Ectodermal cell (in vitro differentiated cells): ENCODE measurements around the gene PPP2R2B.
"Not testable (repeated sequence)": the region's sequence is repeated elsewhere in the genome, so short reads cannot be mapped to it uniquely, and the experiment has no call there.

Source experiments
- H3K27ac ChIP-seq: 2 replicates; pipeline ENCODE4 v1.7.0; 2013; ENCODE audit warnings: mild to moderate bottlenecking, low read depth, low read length; ENCODE audit not compliant: insufficient read depth, poor library complexity, severe bottlenecking
- H3K27me3 ChIP-seq: 2 replicates; pipeline ENCODE4 v1.7.0; 2013; ENCODE audit warnings: mild to moderate bottlenecking, low read length; ENCODE audit not compliant: insufficient read depth, control insufficient read depth, poor library complexity, severe bottlenecking
- H3K36me3 ChIP-seq: one replicate; pipeline ENCODE4 v1.7.0; 2013; ENCODE audit warnings: low read length; ENCODE audit not compliant: control insufficient read depth, insufficient read depth
- H3K4me1 ChIP-seq: one replicate; pipeline ENCODE4 v1.7.0; 2013; ENCODE audit warnings: low read length; ENCODE audit not compliant: control insufficient read depth, insufficient read depth
- H3K4me3 ChIP-seq: 2 replicates; pipeline ENCODE4 v1.7.0; 2013; ENCODE audit warnings: low read depth, low read length, control low read depth; ENCODE audit not compliant: insufficient read depth
- H3K9me3 ChIP-seq: 2 replicates; pipeline ENCODE4 v1.7.0; 2013; ENCODE audit warnings: mild to moderate bottlenecking, low read length, moderate library complexity; ENCODE audit not compliant: control insufficient read depth
- WGBS, 2 experiments: methylation state at CpG; one replicate each; pipeline ENCODE4 v1.1.7; 2013; ENCODE audit warnings: missing lambda C conversion rate in 2 of 2; 5-methylcytosine and 5-hydroxymethylcytosine counted together

The PPP2R2B gene

DNA sequence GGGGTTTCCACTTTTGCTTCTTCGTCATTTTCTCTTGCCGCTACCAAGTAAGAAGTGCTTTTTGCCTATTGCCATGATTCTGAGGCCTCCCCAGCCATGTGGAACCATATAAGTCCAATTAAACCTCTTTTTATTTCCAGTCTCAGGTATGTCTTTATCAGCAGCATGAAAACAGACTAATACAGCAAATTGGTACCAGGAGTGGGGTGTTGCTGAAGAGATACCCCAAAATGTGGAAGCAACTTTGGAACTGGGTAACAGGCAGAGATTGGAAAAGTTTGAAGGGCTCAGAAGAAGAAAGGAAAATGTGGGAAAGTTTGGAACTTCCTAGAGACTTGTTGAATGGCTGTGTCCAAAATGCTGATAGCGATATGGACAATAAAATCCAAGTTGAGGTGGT, 149.8 kb downstream of the PPP2R2B start:
- not testable (repeated sequence) for H3K27ac ChIP-seq, H3K4me3 ChIP-seq, H3K27me3 ChIP-seq, H3K9me3 ChIP-seq, H3K36me3 ChIP-seq, H3K4me1 ChIP-seq
- WGBS, 2 experiments, result 91 to 96% methylated on average over 3 of the region's 3 CpGs

DNA sequence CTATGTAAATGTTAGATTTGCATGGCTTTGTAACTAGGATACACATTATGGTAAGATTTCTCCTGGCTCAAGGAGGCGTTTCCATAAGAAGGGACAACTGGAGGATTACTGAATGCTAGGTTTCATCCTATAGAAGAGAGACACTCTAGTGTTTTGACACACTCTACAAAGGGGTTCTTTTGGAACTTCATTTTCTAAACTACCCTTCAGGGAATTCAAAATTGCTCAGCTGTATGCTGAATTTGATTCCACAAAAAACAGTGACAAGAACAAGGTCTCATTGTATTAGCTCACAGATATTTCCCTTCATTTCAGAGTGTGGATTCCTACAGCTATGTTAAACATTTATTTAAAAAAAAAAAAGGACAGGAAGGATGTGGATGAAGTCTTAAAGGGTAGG, 151.7 kb downstream of the PPP2R2B start:
- H3K36me3 ChIP-seq, result no peaks in the 10 kb centered on the region
- H3K9me3 ChIP-seq, result peaks cover 7% of the 10 kb centered on the region
- 62 to 87% methylated on average over 1 of the region's 1 CpG for WGBS, 2 experiments
- H3K4me1 ChIP-seq, result no peaks in the 10 kb centered on the region
- H3K27ac ChIP-seq, result no peak overlapping the region
- H3K4me3 ChIP-seq, result no peak overlapping the region
- H3K27me3 ChIP-seq, result no peaks in the 10 kb centered on the region

DNA sequence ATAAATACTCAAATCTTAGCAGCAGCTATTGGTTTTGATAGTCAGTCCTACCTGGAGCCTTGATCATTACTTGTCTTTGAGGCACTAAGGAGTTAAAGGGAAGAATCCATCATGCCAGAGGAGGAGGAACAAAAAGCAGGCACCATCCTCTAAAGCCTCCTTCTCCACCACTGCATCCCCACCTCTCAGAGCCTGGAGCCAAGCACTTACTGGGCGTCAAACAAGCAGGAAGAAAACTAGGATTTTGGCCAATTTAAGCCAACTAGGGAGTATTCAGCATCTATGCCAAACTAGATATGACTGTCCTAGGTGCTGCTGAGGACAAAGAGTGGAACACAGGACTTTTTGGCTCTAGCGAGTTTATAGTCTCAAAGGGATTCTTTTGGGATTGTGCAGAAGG, 152.5 kb downstream of the PPP2R2B start:
- 67 to 87% methylated on average over 2 of the region's 2 CpGs for WGBS, 2 experiments
- H3K36me3 ChIP-seq, result no peaks in the 10 kb centered on the region

DNA sequence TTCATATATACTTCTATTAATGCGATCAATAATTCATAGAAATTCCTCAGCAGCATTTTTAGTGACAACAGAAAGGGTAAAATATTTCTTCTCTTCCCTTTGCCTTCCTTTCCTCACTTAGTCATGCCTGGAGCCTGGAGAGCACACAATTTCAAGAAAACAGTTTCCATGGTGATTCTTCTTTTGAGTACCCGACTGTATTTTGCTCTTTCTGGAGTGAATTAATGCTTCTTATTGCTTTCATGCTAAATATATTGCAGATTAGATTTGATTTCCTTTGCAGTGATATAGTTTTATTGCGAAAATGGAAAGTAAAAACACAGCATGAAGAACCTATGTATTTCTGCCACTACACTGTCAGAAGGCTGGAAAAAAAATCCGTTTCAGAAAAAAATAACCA, 153.5 kb downstream of the PPP2R2B start:
- Histone ChIP-seq H3K36me3 (no peaks in the 10 kb centered on the region), H3K4me3 (no peak overlapping the region), H3K9me3 (peaks cover 7% of the 10 kb centered on the region), H3K27me3 (no peaks in the 10 kb centered on the region), H3K27ac (no peak overlapping the region), H3K4me1 (no peaks in the 10 kb centered on the region)
- 92 to 96% methylated on average over 3 to 4 of the region's 4 CpGs for whole genome bisulfite sequencing, 2 experiments

More for the DNA sequence above, 152.5 kb downstream of the PPP2R2B start:
- Histone ChIP-seq H3K27ac (no peak overlapping the region), H3K4me1 (no peaks in the 10 kb centered on the region), H3K9me3 (peaks cover 7% of the 10 kb centered on the region), H3K27me3 (no peaks in the 10 kb centered on the region), H3K4me3 (no peak overlapping the region)

DNA sequence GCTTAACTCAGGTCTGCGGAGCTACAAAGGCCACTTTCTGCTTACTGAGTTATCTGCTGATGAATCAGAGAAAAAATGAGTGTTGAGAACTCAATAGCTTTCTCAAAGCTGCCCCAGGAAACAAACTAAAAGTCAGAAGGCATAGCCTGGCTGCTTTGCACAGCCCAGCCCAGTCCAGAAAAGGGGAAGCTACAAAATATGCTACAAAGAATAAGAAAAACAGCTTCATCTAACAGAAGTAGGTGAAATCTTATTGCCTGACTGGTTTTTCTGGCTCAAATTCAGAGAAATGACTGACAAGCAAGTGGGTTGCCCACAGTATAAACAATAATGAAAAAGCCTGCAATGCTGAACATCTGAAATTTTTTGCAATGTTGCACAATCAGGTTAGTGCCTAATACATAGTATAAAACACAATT, 156.2 kb downstream of the PPP2R2B start:
- Histone ChIP-seq H3K27me3 (no peaks in the 10 kb centered on the region), H3K27ac (no peak overlapping the region), H3K4me3 (no peak overlapping the region), H3K9me3 (no peaks in the 10 kb centered on the region), H3K4me1 (no peaks in the 10 kb centered on the region), H3K36me3 (no peaks in the 10 kb centered on the region)
- WGBS, 2 experiments, result 91 to 100% methylated on average over 1 of the region's 1 CpG

DNA sequence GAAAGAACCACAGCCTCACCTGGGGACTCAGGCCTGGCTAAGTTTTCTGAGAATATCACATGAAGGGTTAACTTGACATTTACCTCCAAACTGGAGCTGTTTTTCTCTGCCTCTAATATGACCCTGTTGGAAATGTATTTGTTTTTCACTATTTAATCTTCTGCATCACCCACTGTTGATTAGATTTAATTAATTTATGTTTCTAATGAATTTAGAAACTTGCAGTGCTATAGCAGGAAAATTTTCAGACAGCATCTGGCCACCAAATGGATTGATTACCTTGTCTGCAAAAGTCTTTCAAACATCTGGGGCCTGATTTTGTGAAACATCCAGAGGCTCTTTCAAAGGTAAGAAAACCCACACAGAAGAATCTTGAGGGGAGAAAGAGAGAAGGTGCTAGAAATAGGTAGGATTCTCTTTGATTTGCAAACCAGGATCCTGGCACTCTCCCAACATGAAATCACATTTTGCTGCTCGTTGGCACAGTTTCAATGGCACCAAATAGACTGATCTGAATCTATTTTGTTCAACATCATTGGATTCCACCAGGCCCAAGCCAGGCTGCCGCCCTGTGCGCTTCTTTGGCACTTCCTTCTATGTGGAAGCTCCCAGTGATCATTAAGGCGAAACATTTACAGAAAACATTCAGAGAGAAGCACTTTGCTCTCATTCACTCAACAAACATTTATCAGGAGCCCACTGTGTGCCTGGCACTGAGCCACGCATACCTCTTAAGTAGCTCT, 157.3 kb downstream of the PPP2R2B start:
- Histone ChIP-seq H3K27me3 (no peaks in the 10 kb centered on the region), H3K4me3 (no peak overlapping the region), H3K27ac (no peak overlapping the region), H3K36me3 (no peaks in the 10 kb centered on the region), H3K4me1 (no peaks in the 10 kb centered on the region), H3K9me3 (no peaks in the 10 kb centered on the region)
- 89 to 94% methylated on average over 5 of the region's 5 CpGs for WGBS, 2 experiments

DNA sequence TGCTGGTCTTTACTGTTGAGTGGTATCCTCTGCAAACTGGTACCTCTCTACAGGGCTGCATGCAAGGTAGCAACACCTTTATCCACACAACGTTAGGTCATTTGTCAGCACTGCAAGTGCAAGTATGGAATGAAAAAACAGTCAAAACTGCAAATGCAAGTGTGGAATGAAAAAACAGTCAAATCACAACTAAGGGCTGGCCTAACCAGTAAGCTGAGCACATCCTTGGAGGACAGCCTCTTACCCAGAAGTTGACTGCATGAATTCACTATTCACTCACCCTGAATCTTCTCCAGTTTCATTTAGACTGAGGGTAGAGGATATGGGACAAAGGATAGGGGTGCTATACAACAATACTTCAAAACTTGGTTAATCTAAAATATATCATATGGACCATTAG, 158.4 kb downstream of the PPP2R2B start:
- H3K4me1 ChIP-seq, result no peaks in the 10 kb centered on the region
- H3K9me3 ChIP-seq, result no peaks in the 10 kb centered on the region
- no peaks in the 10 kb centered on the region for H3K36me3 ChIP-seq
- H3K27ac ChIP-seq, result no peak overlapping the region
- no peak overlapping the region for H3K4me3 ChIP-seq
- 76 to 90% methylated on average over 1 of the region's 1 CpG for whole genome bisulfite sequencing, 2 experiments
- H3K27me3 ChIP-seq, result no peaks in the 10 kb centered on the region

DNA sequence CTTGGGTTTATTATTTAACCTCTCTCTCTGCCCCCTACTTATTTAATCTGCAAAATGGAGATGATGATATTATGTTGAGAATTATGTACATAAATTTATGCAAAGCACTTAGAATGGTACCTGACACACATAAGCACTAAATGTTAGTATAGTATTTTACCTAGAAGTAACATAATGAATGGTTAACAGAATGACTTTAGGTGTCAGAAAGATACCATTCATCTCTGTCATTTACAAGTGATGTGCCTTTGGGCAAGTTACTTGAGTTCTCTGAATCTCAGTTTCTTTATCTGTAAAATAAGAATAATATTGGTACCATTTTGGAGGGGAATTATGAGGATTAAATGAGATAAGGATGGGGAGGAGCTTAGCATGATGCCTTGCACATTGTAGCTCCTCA, 159.4 kb downstream of the PPP2R2B start:
- H3K4me3 ChIP-seq, result no peak overlapping the region
- no peaks in the 10 kb centered on the region for H3K9me3 ChIP-seq
- H3K4me1 ChIP-seq, result no peaks in the 10 kb centered on the region
- H3K36me3 ChIP-seq, result no peaks in the 10 kb centered on the region
- H3K27me3 ChIP-seq, result no peaks in the 10 kb centered on the region
- H3K27ac ChIP-seq, result no peak overlapping the region

DNA sequence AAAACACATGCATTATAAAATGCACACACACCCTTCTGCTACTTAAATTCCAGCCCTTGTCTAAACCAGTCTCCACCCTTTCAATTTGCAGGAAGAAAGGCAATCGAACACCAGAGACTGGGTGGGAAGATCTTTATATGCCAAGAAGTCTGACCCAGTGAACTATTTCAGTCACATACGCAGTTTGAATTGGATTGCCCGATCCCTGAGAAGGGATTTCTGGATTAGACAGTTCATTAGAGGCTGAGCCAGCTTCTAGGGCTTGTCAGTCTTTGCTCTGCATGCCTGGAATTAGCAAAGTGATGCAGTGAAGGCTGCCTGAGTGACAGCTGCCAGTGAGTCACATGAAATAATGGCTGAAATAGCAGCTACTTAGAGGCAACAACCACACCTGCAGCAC, 159.9 kb downstream of the PPP2R2B start:
- Histone ChIP-seq H3K27ac (peak overlapping the region; percentile 27), H3K4me3 (no peak overlapping the region), H3K27me3 (no peaks in the 10 kb centered on the region), H3K9me3 (no peaks in the 10 kb centered on the region), H3K4me1 (no peaks in the 10 kb centered on the region), H3K36me3 (no peaks in the 10 kb centered on the region)
- WGBS, 2 experiments, result 90 to 93% methylated on average over 3 of the region's 3 CpGs

DNA sequence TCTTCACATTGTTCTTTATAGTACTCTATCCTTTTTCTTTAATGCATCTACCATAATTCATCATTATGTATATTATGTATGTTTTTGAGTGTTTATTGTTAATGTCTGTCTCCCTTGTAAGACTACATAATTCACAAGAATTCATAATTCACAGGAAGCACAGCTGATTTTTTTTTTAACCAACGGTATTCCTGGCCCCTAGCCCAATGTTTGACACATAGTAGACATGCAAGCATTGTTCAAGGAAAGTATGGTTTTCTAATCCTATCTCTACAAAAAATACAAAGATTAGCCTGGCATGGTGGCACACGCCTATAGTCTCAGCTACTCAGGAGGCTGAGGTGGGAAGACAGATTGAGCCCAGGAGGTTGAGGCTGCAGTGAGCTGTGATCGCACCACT, 160.6 kb downstream of the PPP2R2B start:
- no peaks in the 10 kb centered on the region for H3K4me1 ChIP-seq
- no peak overlapping the region for H3K4me3 ChIP-seq
- no peak overlapping the region for H3K27ac ChIP-seq
- H3K36me3 ChIP-seq, result no peaks in the 10 kb centered on the region
- no peaks in the 10 kb centered on the region for H3K9me3 ChIP-seq
- no peaks in the 10 kb centered on the region for H3K27me3 ChIP-seq
- WGBS, 2 experiments, result 89 to 91% methylated on average over 3 of the region's 3 CpGs

DNA sequence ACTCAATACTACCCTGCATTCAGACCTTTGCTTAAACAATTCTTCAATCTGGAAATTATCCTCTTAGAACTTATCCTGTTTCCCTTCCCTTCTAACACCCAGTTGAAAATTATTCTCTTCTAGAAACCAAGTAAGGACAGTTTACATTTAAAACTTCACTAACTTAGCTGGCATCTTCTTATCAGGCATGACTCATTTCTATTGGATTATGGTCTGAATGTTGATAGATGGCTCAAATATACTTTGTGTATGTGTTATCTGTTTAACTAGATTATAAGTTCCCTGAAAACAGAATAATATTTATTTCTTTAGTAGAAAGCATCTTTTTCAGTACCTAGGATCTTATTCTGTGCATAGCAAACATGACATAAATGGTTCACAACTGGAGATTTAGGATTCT, 161.9 kb downstream of the PPP2R2B start:
- no peaks in the 10 kb centered on the region for H3K4me1 ChIP-seq
- no peak overlapping the region for H3K27ac ChIP-seq
- no peaks in the 10 kb centered on the region for H3K27me3 ChIP-seq
- H3K4me3 ChIP-seq, result no peak overlapping the region
- no peaks in the 10 kb centered on the region for H3K36me3 ChIP-seq
- no peaks in the 10 kb centered on the region for H3K9me3 ChIP-seq
